Epithelial cell of esophagus (primary cell): ENCODE results near the gene THEMIS.

Experiments used
- DNase-seq: peaks from one replicate; pipeline ENCODE4 v3.0.0; 2010; ENCODE audit warnings: low read depth
- H3K4me3 ChIP-seq: 2 replicates; pipeline ENCODE4 v1.5.1; 2011; ENCODE audit warnings: mild to moderate bottlenecking, low read length, control low read depth
- TF ChIP-seq, protein P1 (sequence below): IDR thresholded peaks from 2 replicates; pipeline ENCODE4 v1.5.1; 2011; ENCODE audit warnings: low read depth, mild to moderate bottlenecking, low read length, control low read depth, inconsistent platforms; ENCODE audit not compliant: insufficient read depth; ENCODE audit errors: missing control alignments

The THEMIS gene

DNA sequence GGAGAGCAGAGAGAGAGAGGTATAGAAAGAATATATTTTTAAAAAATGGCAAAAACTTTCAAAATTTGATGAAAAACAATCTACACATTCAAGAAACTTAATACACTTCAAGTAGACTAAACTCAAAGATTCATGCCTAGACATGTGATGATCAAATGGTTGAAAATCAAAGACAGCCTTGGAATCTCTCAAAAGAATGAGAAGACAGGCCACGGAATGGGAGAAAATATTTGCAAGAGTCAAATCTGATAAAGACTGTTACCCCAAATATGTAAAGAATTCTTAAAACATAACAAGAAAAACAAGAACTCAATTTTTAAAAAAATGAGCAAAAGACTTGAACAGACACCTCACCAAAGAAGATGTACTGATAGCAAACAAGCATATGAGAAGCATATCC, 49.7 kb downstream of the THEMIS start:
- TF ChIP-seq, protein P1, sequence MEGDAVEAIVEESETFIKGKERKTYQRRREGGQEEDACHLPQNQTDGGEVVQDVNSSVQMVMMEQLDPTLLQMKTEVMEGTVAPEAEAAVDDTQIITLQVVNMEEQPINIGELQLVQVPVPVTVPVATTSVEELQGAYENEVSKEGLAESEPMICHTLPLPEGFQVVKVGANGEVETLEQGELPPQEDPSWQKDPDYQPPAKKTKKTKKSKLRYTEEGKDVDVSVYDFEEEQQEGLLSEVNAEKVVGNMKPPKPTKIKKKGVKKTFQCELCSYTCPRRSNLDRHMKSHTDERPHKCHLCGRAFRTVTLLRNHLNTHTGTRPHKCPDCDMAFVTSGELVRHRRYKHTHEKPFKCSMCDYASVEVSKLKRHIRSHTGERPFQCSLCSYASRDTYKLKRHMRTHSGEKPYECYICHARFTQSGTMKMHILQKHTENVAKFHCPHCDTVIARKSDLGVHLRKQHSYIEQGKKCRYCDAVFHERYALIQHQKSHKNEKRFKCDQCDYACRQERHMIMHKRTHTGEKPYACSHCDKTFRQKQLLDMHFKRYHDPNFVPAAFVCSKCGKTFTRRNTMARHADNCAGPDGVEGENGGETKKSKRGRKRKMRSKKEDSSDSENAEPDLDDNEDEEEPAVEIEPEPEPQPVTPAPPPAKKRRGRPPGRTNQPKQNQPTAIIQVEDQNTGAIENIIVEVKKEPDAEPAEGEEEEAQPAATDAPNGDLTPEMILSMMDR = no peak
- H3K4me3 ChIP-seq = no peak overlapping the region
- DNase-seq = no peak

DNA sequence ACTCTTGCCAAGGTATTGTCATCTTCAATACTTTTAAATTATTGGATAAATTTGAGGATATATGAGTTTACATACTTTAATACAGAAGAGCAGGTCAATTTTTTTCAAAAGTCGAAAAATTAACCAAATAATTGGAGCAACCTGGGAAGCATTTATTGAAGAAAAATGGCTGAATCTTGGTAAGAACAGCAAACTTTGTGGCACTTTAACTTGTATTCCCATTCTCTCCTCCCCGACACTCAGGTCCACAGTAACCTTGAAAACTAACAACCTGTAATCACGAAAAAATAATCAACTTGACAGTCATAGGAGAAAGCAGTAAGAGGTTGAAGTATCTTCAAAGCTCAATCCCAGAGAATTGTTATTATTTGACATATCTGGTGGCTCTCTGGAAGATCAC, 55.6 kb downstream of the THEMIS start:
- TF ChIP-seq, protein P1 = no peak
- no peak for DNase-seq
- H3K4me3 ChIP-seq = no peak overlapping the region

- no peak for DNase-seq
- TF ChIP-seq, protein P1 = no peak
- no peak overlapping the region for H3K4me3 ChIP-seq
These were observed 56.3 kb downstream of the THEMIS start for GRCh38 chr6:127844529-127844928.

- TF ChIP-seq, protein P1 = no peak
- DNase-seq = no peak
- no peak overlapping the region for H3K4me3 ChIP-seq
These were observed 57.3 kb downstream of the THEMIS start for GRCh38 chr6:127843582-127843981.

DNA sequence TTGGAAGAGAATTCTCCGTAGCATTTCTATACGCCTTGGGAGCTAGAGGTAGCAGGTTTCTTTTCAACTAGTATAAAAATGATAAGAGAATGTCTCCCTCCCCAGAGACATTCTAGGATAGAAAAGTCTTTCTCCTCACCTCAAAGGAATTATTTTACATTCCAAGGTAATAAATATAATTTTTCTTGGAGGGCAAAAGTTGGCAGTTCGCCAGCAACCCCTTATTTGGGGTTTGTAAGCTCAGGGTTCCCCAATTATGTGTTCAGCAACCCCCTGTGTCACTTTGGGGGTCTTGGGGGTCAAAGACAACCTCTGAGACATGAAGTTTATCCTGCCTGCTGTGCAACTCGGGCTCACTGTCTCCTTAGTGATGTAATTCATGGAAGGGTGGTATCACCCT, 58.3 kb downstream of the THEMIS start:
- H3K4me3 ChIP-seq = no peak overlapping the region
- DNase-seq = no peak
- TF ChIP-seq, protein P1 = no peak

DNA sequence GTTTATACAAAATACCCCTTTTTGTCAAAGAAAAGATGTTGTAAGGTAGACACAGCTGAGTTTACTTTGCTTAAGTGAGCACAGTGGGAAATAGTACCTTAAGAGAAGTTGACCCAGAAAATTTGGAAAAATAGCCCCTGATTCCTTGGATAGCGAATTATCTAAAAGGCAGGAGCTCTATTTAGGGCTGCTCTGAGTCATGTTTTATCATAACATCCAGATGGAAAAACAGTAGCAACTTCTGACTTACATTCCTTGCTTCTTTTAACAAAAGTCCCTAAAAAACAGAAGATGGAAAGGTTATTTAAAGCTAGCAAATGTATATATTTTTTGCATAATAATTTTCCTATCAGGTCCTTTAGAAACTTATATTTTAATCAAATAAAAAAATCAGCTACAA, 59.0 kb downstream of the THEMIS start:
- no peak for DNase-seq
- TF ChIP-seq, protein P1 = no peak
- H3K4me3 ChIP-seq = no peak overlapping the region

DNA sequence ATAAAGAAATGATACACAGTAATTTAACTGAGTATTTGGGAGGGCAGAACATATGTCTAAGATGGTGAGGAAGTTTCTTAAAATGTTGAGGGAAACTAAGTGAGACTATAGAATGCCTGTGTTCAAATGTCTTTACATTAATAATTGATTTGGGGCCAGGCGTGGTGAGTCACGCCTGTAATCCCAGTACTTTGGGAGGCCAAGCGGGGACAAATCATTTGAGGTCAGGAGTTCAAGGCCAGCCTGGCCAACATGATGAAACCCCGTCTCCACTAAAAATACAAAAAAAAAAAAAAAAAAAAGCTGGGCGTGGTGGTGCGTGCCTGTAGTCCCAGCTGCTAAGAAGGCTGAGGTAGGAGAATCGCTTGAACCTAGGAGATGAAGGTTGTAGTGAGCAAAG, 66.7 kb downstream of the THEMIS start:
- no peak for DNase-seq
- H3K4me3 ChIP-seq = no peak overlapping the region
- TF ChIP-seq, protein P1 = no peak
